ENCODE measurements around the gene HPF1. TPM values are rescaled to one million over a fixed set of nuclear protein-coding genes. Genes with fewer than 3 reads are reported as not detected.

HPF1 gene
- total RNA-seq, 2 donors from 2014 or later, result 33.4 to 50.5 TPM

- Histone ChIP-seq H3K9me3 (ENCODE audit: control insufficient read depth, low read length) (peaks cover 14% of the 10 kb centered on the region), H3K4me1 (ENCODE audit: control insufficient read depth, insufficient read depth, low read length) (no peaks in the 10 kb centered on the region), H3K27ac (ENCODE audit: low read depth, low read length) (no peak overlapping the region), H3K36me3 (ENCODE audit: control insufficient read depth, insufficient read depth, low read length) (peaks cover 47% of the 10 kb centered on the region), H3K4me3 (ENCODE audit: low read length) (no peak overlapping the region), H3K27me3 (ENCODE audit: control insufficient read depth, insufficient read depth, low read length, poor library complexity, severe bottlenecking) (no peaks in the 10 kb centered on the region), H3K9ac (ENCODE audit: extremely low read depth, low read length, poor library complexity, severe bottlenecking) (no peak overlapping the region)
- H3K4me3 Mint-ChIP-seq, result no peak overlapping the region
- no peaks in the 10 kb centered on the region for H3K4me1 Mint-ChIP-seq
- DNase-seq, result no peak
- WGBS, 2 experiments (ENCODE audit: insufficient coverage in 1 of 2, insufficient read length in 1 of 2), result 97 to 100% methylated on average over 1 to 5 of the region's 5 CpGs
- H3K36me3 Mint-ChIP-seq (ENCODE audit: low read depth), result peaks cover 54% of the 10 kb centered on the region
- no peaks in the 10 kb centered on the region for H3K27me3 Mint-ChIP-seq (ENCODE audit: insufficient read depth)
- H3K27ac Mint-ChIP-seq, result no peak overlapping the region
- TF ChIP-seq, protein P1, sequence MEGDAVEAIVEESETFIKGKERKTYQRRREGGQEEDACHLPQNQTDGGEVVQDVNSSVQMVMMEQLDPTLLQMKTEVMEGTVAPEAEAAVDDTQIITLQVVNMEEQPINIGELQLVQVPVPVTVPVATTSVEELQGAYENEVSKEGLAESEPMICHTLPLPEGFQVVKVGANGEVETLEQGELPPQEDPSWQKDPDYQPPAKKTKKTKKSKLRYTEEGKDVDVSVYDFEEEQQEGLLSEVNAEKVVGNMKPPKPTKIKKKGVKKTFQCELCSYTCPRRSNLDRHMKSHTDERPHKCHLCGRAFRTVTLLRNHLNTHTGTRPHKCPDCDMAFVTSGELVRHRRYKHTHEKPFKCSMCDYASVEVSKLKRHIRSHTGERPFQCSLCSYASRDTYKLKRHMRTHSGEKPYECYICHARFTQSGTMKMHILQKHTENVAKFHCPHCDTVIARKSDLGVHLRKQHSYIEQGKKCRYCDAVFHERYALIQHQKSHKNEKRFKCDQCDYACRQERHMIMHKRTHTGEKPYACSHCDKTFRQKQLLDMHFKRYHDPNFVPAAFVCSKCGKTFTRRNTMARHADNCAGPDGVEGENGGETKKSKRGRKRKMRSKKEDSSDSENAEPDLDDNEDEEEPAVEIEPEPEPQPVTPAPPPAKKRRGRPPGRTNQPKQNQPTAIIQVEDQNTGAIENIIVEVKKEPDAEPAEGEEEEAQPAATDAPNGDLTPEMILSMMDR (conservative IDR thresholded peaks at IDR 0.05), result no peak
- no peaks in the 10 kb centered on the region for H3K9me3 Mint-ChIP-seq
These were observed 59.4 kb downstream of the HPF1 start for GRCh38 chr4:169698331-169698730.

DNA sequence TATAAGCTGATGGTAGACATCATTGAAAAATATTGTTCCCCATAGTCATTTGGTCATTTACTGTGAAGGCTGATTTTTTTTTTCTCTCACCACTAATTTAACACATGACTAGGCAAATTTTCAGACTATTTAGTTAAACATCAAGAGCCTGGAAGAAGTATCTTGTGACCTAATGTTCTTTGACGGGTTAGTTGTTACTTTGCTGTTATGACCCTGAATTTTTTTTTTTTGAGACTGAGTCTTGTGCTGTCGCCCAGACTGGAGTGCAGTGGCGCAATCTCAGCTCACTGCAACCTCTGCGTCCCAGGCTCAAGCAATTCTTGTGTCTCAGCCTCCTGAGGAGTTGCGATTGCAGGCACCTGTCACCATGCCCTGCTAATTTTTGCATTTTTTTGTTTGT lies 67.0 kb downstream of the HPF1 start:
- Histone ChIP-seq H3K27me3 (ENCODE audit: control insufficient read depth, insufficient read depth, low read length, poor library complexity, severe bottlenecking) (no peaks in the 10 kb centered on the region), H3K9me3 (ENCODE audit: control insufficient read depth, low read length) (no peaks in the 10 kb centered on the region), H3K27ac (ENCODE audit: low read depth, low read length) (no peak overlapping the region), H3K4me3 (ENCODE audit: low read length) (no peak overlapping the region), H3K9ac (ENCODE audit: extremely low read depth, low read length, poor library complexity, severe bottlenecking) (no peak overlapping the region), H3K4me1 (ENCODE audit: control insufficient read depth, insufficient read depth, low read length) (no peaks in the 10 kb centered on the region), H3K36me3 (ENCODE audit: control insufficient read depth, insufficient read depth, low read length) (peaks cover 48% of the 10 kb centered on the region)
- WGBS, 2 experiments (ENCODE audit: insufficient coverage in 1 of 2, insufficient read length in 1 of 2), result 86 to 98% methylated on average over 5 of the region's 5 CpGs
- no peaks in the 10 kb centered on the region for H3K27me3 Mint-ChIP-seq (ENCODE audit: insufficient read depth)
- no peaks in the 10 kb centered on the region for H3K4me1 Mint-ChIP-seq
- H3K36me3 Mint-ChIP-seq (ENCODE audit: low read depth), result peaks cover 23% of the 10 kb centered on the region
- no peaks in the 10 kb centered on the region for H3K9me3 Mint-ChIP-seq
- H3K4me3 Mint-ChIP-seq, result no peak overlapping the region
- no peak overlapping the region for H3K27ac Mint-ChIP-seq
- no peak for DNase-seq
- TF ChIP-seq, protein P1 (conservative IDR thresholded peaks at IDR 0.05), result no peak

GRCh38 chr4:169689681-169690080 lies 68.1 kb downstream of the HPF1 start:
- no peak for DNase-seq
- Histone ChIP-seq H3K27ac (ENCODE audit: low read depth, low read length) (no peak overlapping the region), H3K9me3 (ENCODE audit: control insufficient read depth, low read length) (no peaks in the 10 kb centered on the region), H3K27me3 (ENCODE audit: control insufficient read depth, insufficient read depth, low read length, poor library complexity, severe bottlenecking) (no peaks in the 10 kb centered on the region), H3K4me3 (ENCODE audit: low read length) (no peak overlapping the region), H3K36me3 (ENCODE audit: control insufficient read depth, insufficient read depth, low read length) (peaks cover 51% of the 10 kb centered on the region), H3K4me1 (ENCODE audit: control insufficient read depth, insufficient read depth, low read length) (no peaks in the 10 kb centered on the region), H3K9ac (ENCODE audit: extremely low read depth, low read length, poor library complexity, severe bottlenecking) (no peak overlapping the region)
- Mint-ChIP-seq H3K36me3 (ENCODE audit: low read depth) (peaks cover 28% of the 10 kb centered on the region), H3K27ac (no peak overlapping the region), H3K9me3 (no peaks in the 10 kb centered on the region), H3K4me3 (no peak overlapping the region), H3K4me1 (no peaks in the 10 kb centered on the region), H3K27me3 (ENCODE audit: insufficient read depth) (no peaks in the 10 kb centered on the region)
- WGBS, 2 experiments (ENCODE audit: insufficient coverage in 1 of 2, insufficient read length in 1 of 2), result 95 to 100% methylated on average over 1 of the region's 1 CpG
- TF ChIP-seq, protein P1 (conservative IDR thresholded peaks at IDR 0.05), result no peak

All from endodermal cell (in vitro differentiated cells).